OCI-LY3 (cell line): ENCODE results near the gene SOX12.
A peak's percentile ranks its signal among the peaks of the same experiment; 100 is the strongest.

Experiments
- H2AFZ ChIP-seq: fragments of 200-600, 300-600 bp; shearing (Covaris generic); 2 replicates; pipeline ENCODE4 v1.6.0; 2014; ENCODE audit warnings: antibody characterized with exemption, low read depth, low read length
- H3K27ac ChIP-seq: fragments of 200-600, 300-600 bp; sonication (generic); 2 replicates; pipeline ENCODE4 v1.5.1; 2014; ENCODE audit warnings: mild to moderate bottlenecking, low read length, moderate library complexity, mixed read lengths
- H3K27me3 ChIP-seq: fragments of 200-600, 300-600 bp; sonication (generic); 2 replicates; pipeline ENCODE4 v1.6.1; 2014; ENCODE audit warnings: low read depth, low read length, mixed read lengths
- H3K36me3 ChIP-seq: fragments of 200-600, 300-600 bp; sonication (generic); replicated peaks from 2 replicates; pipeline ENCODE3; 2014; ENCODE audit warnings: low read depth, low read length, mixed read lengths
- H3K4me1 ChIP-seq: fragments of 300-600, 200-600 bp; sonication (generic); 2 replicates; pipeline ENCODE4 v1.6.1; 2014; ENCODE audit warnings: low read length, mixed read lengths
- H3K4me2 ChIP-seq: fragments of 200-600, 300-600 bp; sonication (generic); 2 replicates; pipeline ENCODE4 v1.6.1; 2014; ENCODE audit warnings: low read length, mixed read lengths
- H3K4me3 ChIP-seq: fragments of 300-600, 200-600 bp; sonication (generic); 2 replicates; pipeline ENCODE4 v1.5.1; 2014; ENCODE audit warnings: antibody characterized with exemption, mild to moderate bottlenecking, low read length, moderate library complexity
- H3K79me2 ChIP-seq: fragments of 300-600, 200-600 bp; shearing (Covaris generic); 2 replicates; pipeline ENCODE4 v1.6.1; 2014; ENCODE audit warnings: mild to moderate bottlenecking, low read length, mixed read lengths
- H3K9ac ChIP-seq: fragments of 300-600, 200-600 bp; shearing (Covaris generic); 2 replicates; pipeline ENCODE4 v1.6.0; 2014; ENCODE audit warnings: mild to moderate bottlenecking, low read length, moderate library complexity
- H3K9me3 ChIP-seq: fragments of 200-600, 300-600 bp; shearing (Covaris generic); 2 replicates; pipeline ENCODE4 v1.6.1; 2014; ENCODE audit warnings: low read length, mixed read lengths; ENCODE audit not compliant: insufficient read depth
- H4K20me1 ChIP-seq: fragments of 200-600, 300-600 bp; sonication (generic); 2 replicates; pipeline ENCODE4 v1.6.1; 2016; ENCODE audit warnings: low read length, mixed read lengths; ENCODE audit not compliant: insufficient read depth
- EZH2phosphoT487 ChIP-seq: fragments of 200-600 bp; shearing (Covaris generic); IDR thresholded peaks from 2 replicates; pipeline ENCODE4 v1.6.1; 2018; ENCODE audit warnings: antibody characterized with exemption, mixed run types, low read depth
- TF ChIP-seq, protein P1 (sequence below): fragments of 200-600, 300-600 bp; sonication (generic); IDR thresholded peaks from 2 replicates; pipeline ENCODE4 v1.5.1; 2014; ENCODE audit warnings: antibody characterized with exemption, low read length, low read depth

The SOX12 gene

DNA sequence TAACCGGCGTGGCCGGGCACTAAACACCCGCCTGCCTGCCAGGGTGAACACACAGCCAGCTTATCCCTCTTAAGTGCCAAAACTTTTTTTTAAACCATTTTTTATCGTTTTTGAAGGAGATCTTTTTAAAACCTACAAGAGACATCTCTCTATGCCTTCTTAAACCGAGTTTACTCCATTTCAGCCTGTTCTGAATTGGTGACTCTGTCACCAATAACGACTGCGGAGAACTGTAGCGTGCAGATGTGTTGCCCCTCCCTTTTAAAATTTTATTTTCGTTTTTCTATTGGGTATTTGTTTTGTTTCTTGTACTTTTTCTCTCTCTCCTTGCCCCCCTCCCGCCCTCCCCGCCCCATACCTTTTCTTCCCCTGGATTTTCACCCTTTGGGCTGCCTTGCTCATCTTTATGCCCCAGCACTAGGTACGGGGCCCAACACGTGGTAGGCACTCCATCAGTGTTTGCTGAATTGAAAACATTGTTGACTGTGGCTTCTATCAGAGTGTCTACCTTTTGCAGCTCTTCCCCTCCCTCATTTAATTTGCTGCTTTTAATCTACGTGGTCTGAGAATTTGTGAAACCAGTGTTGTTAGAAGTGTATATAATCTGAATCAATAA lies 26.5 kb upstream of the SOX12 start:
- no peaks in the 10 kb centered on the region for H3K9me3 ChIP-seq
- H3K4me2 ChIP-seq, result peak overlapping the region; percentile 89
- H3K27ac ChIP-seq, result peak overlapping the region; percentile 65; the same call in 1 of the 2 replicates
- TF ChIP-seq EZH2phosphoT487, result no peak
- TF ChIP-seq, protein P1, sequence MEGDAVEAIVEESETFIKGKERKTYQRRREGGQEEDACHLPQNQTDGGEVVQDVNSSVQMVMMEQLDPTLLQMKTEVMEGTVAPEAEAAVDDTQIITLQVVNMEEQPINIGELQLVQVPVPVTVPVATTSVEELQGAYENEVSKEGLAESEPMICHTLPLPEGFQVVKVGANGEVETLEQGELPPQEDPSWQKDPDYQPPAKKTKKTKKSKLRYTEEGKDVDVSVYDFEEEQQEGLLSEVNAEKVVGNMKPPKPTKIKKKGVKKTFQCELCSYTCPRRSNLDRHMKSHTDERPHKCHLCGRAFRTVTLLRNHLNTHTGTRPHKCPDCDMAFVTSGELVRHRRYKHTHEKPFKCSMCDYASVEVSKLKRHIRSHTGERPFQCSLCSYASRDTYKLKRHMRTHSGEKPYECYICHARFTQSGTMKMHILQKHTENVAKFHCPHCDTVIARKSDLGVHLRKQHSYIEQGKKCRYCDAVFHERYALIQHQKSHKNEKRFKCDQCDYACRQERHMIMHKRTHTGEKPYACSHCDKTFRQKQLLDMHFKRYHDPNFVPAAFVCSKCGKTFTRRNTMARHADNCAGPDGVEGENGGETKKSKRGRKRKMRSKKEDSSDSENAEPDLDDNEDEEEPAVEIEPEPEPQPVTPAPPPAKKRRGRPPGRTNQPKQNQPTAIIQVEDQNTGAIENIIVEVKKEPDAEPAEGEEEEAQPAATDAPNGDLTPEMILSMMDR, result no peak
- H3K4me1 ChIP-seq, result peaks cover 29% of the 10 kb centered on the region
- peaks cover 27% of the 10 kb centered on the region for H3K36me3 ChIP-seq
- peaks cover 30% of the 10 kb centered on the region for H4K20me1 ChIP-seq
- peak overlapping the region; percentile 86; the same call in 1 of the 2 replicates for H3K9ac ChIP-seq
- H3K27me3 ChIP-seq, result no peaks in the 10 kb centered on the region
- H3K79me2 ChIP-seq, result peaks cover 43% of the 10 kb centered on the region
- H2AFZ ChIP-seq, result no peak overlapping the region
- H3K4me3 ChIP-seq, result peak overlapping the region; percentile 92

- Histone ChIP-seq H3K27me3 (no peaks in the 10 kb centered on the region), H2AFZ (no peak overlapping the region), H3K27ac (no peak overlapping the region), H3K9ac (no peak overlapping the region), H3K4me1 (peaks cover 29% of the 10 kb centered on the region), H3K4me3 (no peak overlapping the region), H4K20me1 (peaks cover 30% of the 10 kb centered on the region), H3K79me2 (peaks cover 43% of the 10 kb centered on the region), H3K36me3 (peaks cover 27% of the 10 kb centered on the region), H3K4me2 (peak overlapping the region; percentile 89), H3K9me3 (no peaks in the 10 kb centered on the region)
- TF ChIP-seq, protein P1, result no peak
- no peak for TF ChIP-seq EZH2phosphoT487
These were observed 24.9 kb upstream of the SOX12 start for GRCh38 chr20:300345-300990.

GRCh38 chr20:301886-302848 lies 23.2 kb upstream of the SOX12 start:
- Histone ChIP-seq H3K27ac (no peak overlapping the region), H3K36me3 (peaks cover 27% of the 10 kb centered on the region), H3K4me2 (no peak overlapping the region), H3K79me2 (peaks cover 35% of the 10 kb centered on the region), H3K4me3 (no peak overlapping the region), H3K9ac (no peak overlapping the region), H2AFZ (no peak overlapping the region), H4K20me1 (peaks cover 30% of the 10 kb centered on the region), H3K27me3 (no peaks in the 10 kb centered on the region), H3K4me1 (peaks cover 23% of the 10 kb centered on the region), H3K9me3 (no peaks in the 10 kb centered on the region)
- TF ChIP-seq EZH2phosphoT487, result no peak
- TF ChIP-seq, protein P1, result no peak

DNA sequence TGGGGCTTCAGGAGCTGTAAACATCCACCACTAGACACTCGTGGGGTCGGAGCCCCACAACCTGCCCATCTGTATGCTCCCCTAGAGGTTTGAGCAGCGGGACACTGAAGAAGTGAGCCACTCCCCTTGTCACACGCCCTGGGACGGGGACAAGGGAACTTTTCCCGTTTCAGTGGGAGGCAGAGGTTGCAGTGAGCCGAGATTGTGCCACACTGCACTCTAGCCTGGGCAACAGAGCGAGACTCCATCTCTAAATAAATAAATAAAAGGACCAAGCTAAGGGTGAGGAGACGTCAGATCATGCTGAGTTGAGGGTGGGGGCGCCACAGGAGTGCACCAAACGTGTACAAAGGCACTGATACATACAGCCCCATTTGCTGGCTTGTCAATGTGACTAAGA lies 19.6 kb upstream of the SOX12 start:
- TF ChIP-seq EZH2phosphoT487, result no peak
- TF ChIP-seq, protein P1, result no peak
- Histone ChIP-seq H3K9me3 (no peaks in the 10 kb centered on the region), H2AFZ (no peak overlapping the region), H3K27me3 (no peaks in the 10 kb centered on the region), H3K9ac (no peak overlapping the region), H3K4me3 (no peak overlapping the region), H4K20me1 (peaks cover 6% of the 10 kb centered on the region), H3K27ac (no peak overlapping the region), H3K79me2 (peaks cover under 1% of the 10 kb centered on the region), H3K4me2 (no peak overlapping the region), H3K36me3 (peaks cover 6% of the 10 kb centered on the region), H3K4me1 (no peaks in the 10 kb centered on the region; the same call in 1 of the 2 replicates)
